Measurements from ENCODE around the gene ARID4B.
A peak's percentile ranks its signal among the peaks of the same experiment; 100 is the strongest.

Gene ARID4B

GRCh38 chr1:235265900-235266299, 62.1 kb downstream of the ARID4B start:
- Histone ChIP-seq H3K9ac (ENCODE audit: low read length) (no peak overlapping the region), H2AK5ac (ENCODE audit: low read length) (no peak overlapping the region), H3K4me1 (ENCODE audit: control insufficient read depth in 1 of 2, insufficient read depth in 2 of 2, low read length in 2 of 2) (no peaks in the 10 kb centered on the region), H2BK120ac (ENCODE audit: insufficient read depth, low read length, poor library complexity) (no peak overlapping the region), H3K4me2 (ENCODE audit: low read length) (no peak overlapping the region), H3K36me3 (ENCODE audit: control insufficient read depth in 1 of 2, insufficient read depth in 2 of 2, low read length in 2 of 2) (peaks cover 0 to 2% of the 10 kb centered on the region in 2 experiments), H4K8ac (ENCODE audit: low read depth, low read length) (no peak overlapping the region), H2BK5ac (ENCODE audit: low read depth, low read length, poor library complexity) (no peak overlapping the region), H2BK12ac (ENCODE audit: low read length) (no peak overlapping the region), H4K91ac (ENCODE audit: low read depth, low read length) (no peak overlapping the region), H3K23ac (ENCODE audit: low read length) (no peak overlapping the region), H3K4me3 (ENCODE audit: low read depth, low read length) (no peak overlapping the region), H3K79me2 (ENCODE audit: control insufficient read depth, insufficient read depth, low read length, poor library complexity) (peaks cover 6% of the 10 kb centered on the region), H3K27ac (ENCODE audit: low read depth, low read length) (no peak overlapping the region), H3K9me3 (ENCODE audit: insufficient read depth, low read depth, low read length) (no peaks in the 10 kb centered on the region), H3K27me3 (ENCODE audit: insufficient read depth, low read length) (no peaks in the 10 kb centered on the region), H3K79me1 (ENCODE audit: low read length) (no peaks in the 10 kb centered on the region), H3K4ac (ENCODE audit: low read depth, low read length) (peak overlapping the region; percentile 64), H3K14ac (ENCODE audit: low read length) (no peak overlapping the region), H4K12ac (ENCODE audit: low read depth, low read length) (no peak overlapping the region), H3K18ac (ENCODE audit: low read length) (no peak overlapping the region), H2AFZ (ENCODE audit: insufficient read depth, low read length, poor library complexity) (no peak overlapping the region)
- WGBS (ENCODE audit: extremely low coverage, insufficient coverage, insufficient read length), result no CpG with 5 or more reads among the region's 3 CpGs
- no peak for DNase-seq

DNA sequence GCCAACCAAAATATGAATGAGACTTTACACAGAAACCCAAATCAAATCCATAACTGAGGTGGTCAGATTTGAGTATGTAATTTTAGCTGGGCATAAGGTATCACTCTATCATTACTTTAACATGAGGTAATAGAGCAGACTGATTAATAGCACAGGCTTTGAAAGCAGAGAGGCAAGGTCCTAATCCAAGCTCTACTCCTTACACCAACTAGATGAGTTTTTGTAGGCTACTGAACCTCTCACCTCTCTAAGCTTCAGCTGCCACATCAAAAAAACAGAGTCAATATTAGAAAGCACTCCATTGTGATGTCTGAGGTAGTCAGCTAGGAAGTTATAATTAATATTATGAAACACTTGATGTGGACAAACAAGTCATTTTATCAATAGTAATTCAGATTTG, 63.7 kb downstream of the ARID4B start:
- no peak overlapping the region for H3K4me3 ChIP-seq (ENCODE audit: low read depth, low read length)
- H4K8ac ChIP-seq (ENCODE audit: low read depth, low read length), result no peak overlapping the region
- H3K4me2 ChIP-seq (ENCODE audit: low read length), result no peak overlapping the region
- H3K27ac ChIP-seq (ENCODE audit: low read depth, low read length), result no peak overlapping the region
- H4K12ac ChIP-seq (ENCODE audit: low read depth, low read length), result no peak overlapping the region
- no peaks in the 10 kb centered on the region for H3K27me3 ChIP-seq (ENCODE audit: insufficient read depth, low read length)
- H3K18ac ChIP-seq (ENCODE audit: low read length), result no peak overlapping the region
- H3K14ac ChIP-seq (ENCODE audit: low read length), result no peak overlapping the region
- peak overlapping the region; percentile 57 for H3K4ac ChIP-seq (ENCODE audit: low read depth, low read length)
- no peaks in the 10 kb centered on the region for H3K9me3 ChIP-seq (ENCODE audit: insufficient read depth, low read depth, low read length)
- H4K91ac ChIP-seq (ENCODE audit: low read depth, low read length), result no peak overlapping the region
- no peak overlapping the region for H2AK5ac ChIP-seq (ENCODE audit: low read length)
- H2BK120ac ChIP-seq (ENCODE audit: insufficient read depth, low read length, poor library complexity), result no peak overlapping the region
- H3K36me3 ChIP-seq (ENCODE audit: control insufficient read depth in 1 of 2, insufficient read depth in 2 of 2, low read length in 2 of 2), result peaks cover 2% of the 10 kb centered on the region in 2 experiments
- H3K79me1 ChIP-seq (ENCODE audit: low read length), result no peaks in the 10 kb centered on the region
- peaks cover 0 to 1% of the 10 kb centered on the region in 2 experiments for H3K4me1 ChIP-seq (ENCODE audit: control insufficient read depth in 1 of 2, insufficient read depth in 2 of 2, low read length in 2 of 2)
- no peak for DNase-seq
- H3K79me2 ChIP-seq (ENCODE audit: control insufficient read depth, insufficient read depth, low read length, poor library complexity), result peaks cover 4% of the 10 kb centered on the region
- H3K9ac ChIP-seq (ENCODE audit: low read length), result no peak overlapping the region
- H2BK5ac ChIP-seq (ENCODE audit: low read depth, low read length, poor library complexity), result no peak overlapping the region
- H2AFZ ChIP-seq (ENCODE audit: insufficient read depth, low read length, poor library complexity), result no peak overlapping the region
- H2BK12ac ChIP-seq (ENCODE audit: low read length), result no peak overlapping the region
- H3K23ac ChIP-seq (ENCODE audit: low read length), result no peak overlapping the region

DNA sequence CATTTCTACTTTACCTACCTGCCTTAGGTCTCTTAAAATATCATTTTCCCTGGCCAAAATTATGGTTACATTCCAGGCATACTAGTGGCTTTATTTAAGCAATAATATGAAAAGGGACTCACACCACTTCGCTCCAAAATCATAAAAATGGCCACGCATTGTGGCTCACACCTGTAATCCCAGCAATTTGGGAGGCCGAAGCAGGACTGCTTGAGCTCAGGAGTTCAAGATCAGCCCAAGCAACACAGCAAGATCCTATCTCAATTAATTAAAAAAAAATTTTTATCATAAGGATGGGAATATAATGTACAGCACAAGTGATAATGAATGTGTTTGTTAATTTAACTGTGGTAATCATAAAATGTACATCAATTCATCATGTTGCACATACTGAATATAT, 65.4 kb downstream of the ARID4B start:
- Histone ChIP-seq H3K4ac (ENCODE audit: low read depth, low read length) (no peak overlapping the region), H3K14ac (ENCODE audit: low read length) (no peak overlapping the region), H2AFZ (ENCODE audit: insufficient read depth, low read length, poor library complexity) (no peak overlapping the region), H3K79me2 (ENCODE audit: control insufficient read depth, insufficient read depth, low read length, poor library complexity) (peaks cover 2% of the 10 kb centered on the region), H4K91ac (ENCODE audit: low read depth, low read length) (no peak overlapping the region), H2BK120ac (ENCODE audit: insufficient read depth, low read length, poor library complexity) (no peak overlapping the region), H3K27ac (ENCODE audit: low read depth, low read length) (no peak overlapping the region), H3K36me3 (ENCODE audit: control insufficient read depth in 1 of 2, insufficient read depth in 2 of 2, low read length in 2 of 2) (peaks cover 5 to 8% of the 10 kb centered on the region in 2 experiments), H3K9ac (ENCODE audit: low read length) (no peak overlapping the region), H3K18ac (ENCODE audit: low read length) (no peak overlapping the region), H2AK5ac (ENCODE audit: low read length) (no peak overlapping the region), H2BK5ac (ENCODE audit: low read depth, low read length, poor library complexity) (no peak overlapping the region), H4K12ac (ENCODE audit: low read depth, low read length) (no peak overlapping the region), H3K4me2 (ENCODE audit: low read length) (no peak overlapping the region), H3K79me1 (ENCODE audit: low read length) (no peaks in the 10 kb centered on the region), H3K4me1 (ENCODE audit: control insufficient read depth in 1 of 2, insufficient read depth in 2 of 2, low read length in 2 of 2) (peaks cover 2 to 4% of the 10 kb centered on the region in 2 experiments), H4K8ac (ENCODE audit: low read depth, low read length) (no peak overlapping the region), H3K27me3 (ENCODE audit: insufficient read depth, low read length) (no peaks in the 10 kb centered on the region), H2BK12ac (ENCODE audit: low read length) (no peak overlapping the region), H3K9me3 (ENCODE audit: insufficient read depth, low read depth, low read length) (no peaks in the 10 kb centered on the region), H3K23ac (ENCODE audit: low read length) (no peak overlapping the region), H3K4me3 (ENCODE audit: low read depth, low read length) (no peak overlapping the region)
- no CpG with 5 or more reads among the region's 3 CpGs for WGBS (ENCODE audit: extremely low coverage, insufficient coverage, insufficient read length)
- no peak for DNase-seq

GRCh38 chr1:235261243-235261642, 66.7 kb downstream of the ARID4B start:
- peaks cover 5 to 8% of the 10 kb centered on the region in 2 experiments for H3K36me3 ChIP-seq (ENCODE audit: control insufficient read depth in 1 of 2, insufficient read depth in 2 of 2, low read length in 2 of 2)
- H3K4me1 ChIP-seq (ENCODE audit: control insufficient read depth in 1 of 2, insufficient read depth in 2 of 2, low read length in 2 of 2), result peaks cover 2 to 4% of the 10 kb centered on the region in 2 experiments
- no peak overlapping the region for H4K91ac ChIP-seq (ENCODE audit: low read depth, low read length)
- no peak overlapping the region for H3K4ac ChIP-seq (ENCODE audit: low read depth, low read length)
- H2AK5ac ChIP-seq (ENCODE audit: low read length), result no peak overlapping the region
- no peak overlapping the region for H4K12ac ChIP-seq (ENCODE audit: low read depth, low read length)
- H2BK120ac ChIP-seq (ENCODE audit: insufficient read depth, low read length, poor library complexity), result no peak overlapping the region
- H3K9me3 ChIP-seq (ENCODE audit: insufficient read depth, low read depth, low read length), result no peaks in the 10 kb centered on the region
- H3K4me3 ChIP-seq (ENCODE audit: low read depth, low read length), result no peak overlapping the region
- no peak overlapping the region for H2BK5ac ChIP-seq (ENCODE audit: low read depth, low read length, poor library complexity)
- H3K18ac ChIP-seq (ENCODE audit: low read length), result no peak overlapping the region
- H3K79me2 ChIP-seq (ENCODE audit: control insufficient read depth, insufficient read depth, low read length, poor library complexity), result no peaks in the 10 kb centered on the region
- H3K14ac ChIP-seq (ENCODE audit: low read length), result no peak overlapping the region
- H3K79me1 ChIP-seq (ENCODE audit: low read length), result no peaks in the 10 kb centered on the region
- no peak overlapping the region for H2BK12ac ChIP-seq (ENCODE audit: low read length)
- DNase-seq, result no peak
- H3K4me2 ChIP-seq (ENCODE audit: low read length), result no peak overlapping the region
- WGBS (ENCODE audit: extremely low coverage, insufficient coverage, insufficient read length), result no CpG with 5 or more reads among the region's 4 CpGs
- no peak overlapping the region for H3K9ac ChIP-seq (ENCODE audit: low read length)
- no peak overlapping the region for H3K23ac ChIP-seq (ENCODE audit: low read length)
- no peaks in the 10 kb centered on the region for H3K27me3 ChIP-seq (ENCODE audit: insufficient read depth, low read length)
- H2AFZ ChIP-seq (ENCODE audit: insufficient read depth, low read length, poor library complexity), result no peak overlapping the region
- no peak overlapping the region for H3K27ac ChIP-seq (ENCODE audit: low read depth, low read length)
- no peak overlapping the region for H4K8ac ChIP-seq (ENCODE audit: low read depth, low read length)

Measured in trophoblast cell (in vitro differentiated cells and primary cell).